Parathyroid adenoma (tissue), 2 donors: Measurements from ENCODE around the gene NAXD.
"Not testable (repeated sequence)": the region's sequence is repeated elsewhere in the genome, so short reads cannot be mapped to it uniquely, and the experiment has no call there.

Experiments
- H2AFZ ChIP-seq: fragments of 300-600 bp; sonication (generic); one replicate; pipeline ENCODE4 v1.7.0; 2017; ENCODE audit warnings: antibody characterized with exemption, mild to moderate bottlenecking
- H3K27ac ChIP-seq: fragments of 300-600 bp; sonication (generic); one replicate; pipeline ENCODE4 v1.7.0; 2017
- H3K27me3 ChIP-seq: fragments of 300-600 bp; sonication (generic); one replicate; pipeline ENCODE4 v1.7.0; 2017; ENCODE audit warnings: low read length; ENCODE audit not compliant: control insufficient read depth, insufficient read depth
- H3K36me3 ChIP-seq: fragments of 300-600 bp; sonication (generic); one replicate; pipeline ENCODE4 v1.7.0; 2017; ENCODE audit warnings: low read length; ENCODE audit not compliant: control insufficient read depth, insufficient read depth
- H3K4me1 ChIP-seq: fragments of 300-600 bp; sonication (generic); one replicate; pipeline ENCODE4 v1.7.0; 2017; ENCODE audit warnings: control low read depth
- H3K4me2 ChIP-seq: fragments of 300-600 bp; sonication (generic); one replicate; pipeline ENCODE4 v1.7.0; 2017; ENCODE audit warnings: low read length
- H3K4me3 ChIP-seq: fragments of 300-600 bp; sonication (generic); one replicate; pipeline ENCODE4 v1.7.0; 2017; ENCODE audit warnings: low read depth, low read length
- H3K79me2 ChIP-seq: fragments of 300-600 bp; sonication (generic); one replicate; pipeline ENCODE4 v1.7.0; 2017; ENCODE audit warnings: control low read depth
- H3K9ac ChIP-seq: fragments of 300-600 bp; sonication (generic); one replicate; pipeline ENCODE4 v1.7.0; 2017; ENCODE audit warnings: mild to moderate bottlenecking
- H3K9me3 ChIP-seq: fragments of 300-600 bp; sonication (generic); one replicate; pipeline ENCODE4 v1.7.0; 2017; ENCODE audit warnings: low read length; ENCODE audit not compliant: control insufficient read depth
- TF ChIP-seq, protein P1 (sequence below): fragments of 300-600 bp; sonication (generic); IDR thresholded peaks from one replicate; pipeline ENCODE4 v1.7.0; 2017; ENCODE audit warnings: antibody characterized with exemption, mild to moderate bottlenecking
- donor health status: primary hyperparathyroidism.

NAXD gene

DNA sequence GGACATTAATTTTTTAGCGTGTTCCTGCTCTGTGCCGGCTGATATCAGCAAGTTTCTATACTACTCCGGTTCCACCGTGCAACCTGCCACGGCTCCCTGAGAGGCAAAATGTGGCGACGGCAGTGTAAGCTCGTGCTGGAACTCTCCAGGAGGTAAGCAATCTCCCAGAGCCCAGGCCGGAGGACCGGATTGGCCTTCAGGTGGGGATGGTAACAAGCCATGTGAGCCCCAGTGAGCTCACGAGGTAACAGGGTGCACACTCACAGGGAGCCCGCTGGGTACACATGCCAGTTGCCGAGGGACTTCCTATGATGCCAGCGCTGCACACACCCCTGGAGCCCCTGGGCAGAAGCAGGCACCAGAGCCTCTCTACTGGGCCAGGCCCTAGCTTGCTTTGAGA is 38.5 kb downstream of the NAXD start:
- no peaks in the 10 kb centered on the region for H3K4me1 ChIP-seq
- no peaks in the 10 kb centered on the region for H3K27me3 ChIP-seq
- no peaks in the 10 kb centered on the region for H3K79me2 ChIP-seq
- no peaks in the 10 kb centered on the region for H3K36me3 ChIP-seq
- H2AFZ ChIP-seq = no peak overlapping the region
- no peak overlapping the region for H3K27ac ChIP-seq
- H3K4me2 ChIP-seq = no peak overlapping the region
- H3K9me3 ChIP-seq = no peaks in the 10 kb centered on the region
- no peak overlapping the region for H3K9ac ChIP-seq
- TF ChIP-seq, protein P1, sequence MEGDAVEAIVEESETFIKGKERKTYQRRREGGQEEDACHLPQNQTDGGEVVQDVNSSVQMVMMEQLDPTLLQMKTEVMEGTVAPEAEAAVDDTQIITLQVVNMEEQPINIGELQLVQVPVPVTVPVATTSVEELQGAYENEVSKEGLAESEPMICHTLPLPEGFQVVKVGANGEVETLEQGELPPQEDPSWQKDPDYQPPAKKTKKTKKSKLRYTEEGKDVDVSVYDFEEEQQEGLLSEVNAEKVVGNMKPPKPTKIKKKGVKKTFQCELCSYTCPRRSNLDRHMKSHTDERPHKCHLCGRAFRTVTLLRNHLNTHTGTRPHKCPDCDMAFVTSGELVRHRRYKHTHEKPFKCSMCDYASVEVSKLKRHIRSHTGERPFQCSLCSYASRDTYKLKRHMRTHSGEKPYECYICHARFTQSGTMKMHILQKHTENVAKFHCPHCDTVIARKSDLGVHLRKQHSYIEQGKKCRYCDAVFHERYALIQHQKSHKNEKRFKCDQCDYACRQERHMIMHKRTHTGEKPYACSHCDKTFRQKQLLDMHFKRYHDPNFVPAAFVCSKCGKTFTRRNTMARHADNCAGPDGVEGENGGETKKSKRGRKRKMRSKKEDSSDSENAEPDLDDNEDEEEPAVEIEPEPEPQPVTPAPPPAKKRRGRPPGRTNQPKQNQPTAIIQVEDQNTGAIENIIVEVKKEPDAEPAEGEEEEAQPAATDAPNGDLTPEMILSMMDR = no peak
- H3K4me3 ChIP-seq = no peak overlapping the region

DNA sequence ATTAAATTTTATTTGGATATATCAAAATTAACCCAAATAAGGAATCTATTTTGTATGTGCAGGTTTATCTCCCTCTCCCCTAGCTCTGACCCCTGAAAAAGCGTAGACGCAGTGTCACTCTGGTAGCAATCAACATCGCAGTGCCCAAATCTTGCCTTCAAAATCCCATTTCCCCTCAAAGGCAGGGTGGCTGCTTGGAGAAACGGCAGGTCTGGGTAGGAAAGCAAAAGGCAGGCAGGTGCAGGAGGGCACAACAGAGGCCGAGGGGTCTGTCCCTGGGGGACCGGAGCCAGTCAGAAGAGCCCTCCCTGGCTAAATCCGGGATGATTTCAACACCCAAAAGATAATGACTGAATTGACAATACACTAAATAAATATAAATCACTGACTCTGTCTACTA is 41.9 kb downstream of the NAXD start:
- Histone ChIP-seq H2AFZ (no peak overlapping the region), H3K27me3 (no peaks in the 10 kb centered on the region), H3K36me3 (no peaks in the 10 kb centered on the region), H3K4me1 (no peaks in the 10 kb centered on the region), H3K9me3 (no peaks in the 10 kb centered on the region), H3K27ac (no peak overlapping the region), H3K9ac (no peak overlapping the region), H3K4me2 (no peak overlapping the region), H3K79me2 (no peaks in the 10 kb centered on the region), H3K4me3 (no peak overlapping the region)
- TF ChIP-seq, protein P1 = no peak

DNA sequence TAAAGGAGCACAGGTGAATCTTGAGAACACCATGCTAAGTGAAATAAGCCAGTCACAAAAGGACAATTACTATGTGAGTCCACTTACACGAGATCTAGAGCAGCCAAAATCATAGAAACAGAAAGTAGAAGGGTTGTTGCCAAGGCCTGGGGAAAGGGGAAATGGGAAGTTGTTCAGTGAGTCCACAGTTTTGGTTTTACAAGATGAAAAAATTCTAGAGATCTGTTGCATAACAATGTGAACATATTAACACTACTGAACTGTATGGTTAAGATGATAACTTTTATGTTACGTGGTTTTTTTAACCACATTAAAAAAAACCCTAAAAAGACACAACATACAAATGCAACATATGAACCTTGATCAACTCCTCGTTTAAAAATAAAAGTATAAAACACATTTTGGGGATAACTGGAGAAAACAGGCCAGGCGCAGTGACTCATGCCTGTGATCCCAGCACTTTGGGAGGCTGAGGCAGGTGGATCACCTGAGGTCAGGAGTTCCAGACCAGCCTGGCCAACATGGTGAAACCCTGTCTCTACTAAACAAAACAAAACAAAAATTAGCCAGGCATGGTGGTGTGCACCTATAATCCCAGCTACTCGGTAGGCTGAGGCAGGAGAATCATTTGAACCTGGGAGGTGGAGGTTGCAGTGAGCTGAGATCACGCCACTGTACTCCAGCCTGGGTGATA is 43.0 kb downstream of the NAXD start:
- H3K9ac ChIP-seq, H3K4me3 ChIP-seq, H3K4me1 ChIP-seq, H3K36me3 ChIP-seq, H2AFZ ChIP-seq, H3K79me2 ChIP-seq, H3K27ac ChIP-seq, H3K27me3 ChIP-seq, H3K4me2 ChIP-seq, H3K9me3 ChIP-seq: not testable (repeated sequence)

DNA sequence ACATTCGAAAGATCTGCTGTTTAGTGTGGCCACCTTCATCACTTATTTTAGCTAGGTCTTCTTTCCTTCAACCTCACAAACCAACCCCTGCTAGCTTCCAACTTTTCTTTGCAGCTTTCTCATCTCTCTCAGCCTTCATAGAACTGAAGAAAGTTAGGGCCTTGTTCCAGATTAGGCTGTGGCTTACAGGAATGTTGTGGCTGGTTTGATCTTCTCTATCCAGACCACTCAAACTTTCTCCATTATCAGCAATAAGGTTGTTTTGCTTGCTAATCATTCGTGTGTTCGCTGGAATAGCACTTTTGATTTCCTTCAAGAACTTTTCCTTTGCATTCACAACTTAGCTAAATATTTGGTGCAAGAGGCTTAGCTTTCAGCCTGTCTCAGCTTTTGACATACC is 45.9 kb downstream of the NAXD start:
- H2AFZ ChIP-seq = no peak overlapping the region
- no peak overlapping the region for H3K4me3 ChIP-seq
- no peak overlapping the region for H3K4me2 ChIP-seq
- no peaks in the 10 kb centered on the region for H3K4me1 ChIP-seq
- H3K9me3 ChIP-seq = no peaks in the 10 kb centered on the region
- TF ChIP-seq, protein P1 = no peak
- H3K36me3 ChIP-seq = no peaks in the 10 kb centered on the region
- H3K79me2 ChIP-seq = no peaks in the 10 kb centered on the region
- H3K27me3 ChIP-seq = no peaks in the 10 kb centered on the region
- no peak overlapping the region for H3K27ac ChIP-seq
- H3K9ac ChIP-seq = no peak overlapping the region

GRCh38 chr13:110662091-110662490 is 46.7 kb downstream of the NAXD start:
- Histone ChIP-seq H3K36me3 (no peaks in the 10 kb centered on the region), H3K4me2 (no peak overlapping the region)

More at GRCh38 chr13:110662091-110662490, 46.7 kb downstream of the NAXD start:
- Histone ChIP-seq H3K4me1 (no peaks in the 10 kb centered on the region), H3K27ac (no peak overlapping the region), H3K27me3 (no peaks in the 10 kb centered on the region), H2AFZ (no peak overlapping the region), H3K9ac (no peak overlapping the region), H3K79me2 (no peaks in the 10 kb centered on the region), H3K4me3 (no peak overlapping the region), H3K9me3 (no peaks in the 10 kb centered on the region)
- TF ChIP-seq, protein P1 = no peak
